Astrocyte (in vitro differentiated cells and primary cell): ENCODE results near the gene GAB2.

Source experiments
- EZH2 ChIP-seq: IDR thresholded peaks from 2 replicates; pipeline ENCODE4 v1.6.1; 2012; ENCODE audit warnings: mild to moderate bottlenecking, low read length, inconsistent platforms; ENCODE audit not compliant: insufficient read depth
- TF ChIP-seq, protein P1 (sequence below): IDR thresholded peaks from 2 replicates; pipeline ENCODE4 v1.5.1; 2011; ENCODE audit warnings: low read depth, mild to moderate bottlenecking, inconsistent platforms, low read length, moderate library complexity; ENCODE audit not compliant: insufficient read depth

DNA sequence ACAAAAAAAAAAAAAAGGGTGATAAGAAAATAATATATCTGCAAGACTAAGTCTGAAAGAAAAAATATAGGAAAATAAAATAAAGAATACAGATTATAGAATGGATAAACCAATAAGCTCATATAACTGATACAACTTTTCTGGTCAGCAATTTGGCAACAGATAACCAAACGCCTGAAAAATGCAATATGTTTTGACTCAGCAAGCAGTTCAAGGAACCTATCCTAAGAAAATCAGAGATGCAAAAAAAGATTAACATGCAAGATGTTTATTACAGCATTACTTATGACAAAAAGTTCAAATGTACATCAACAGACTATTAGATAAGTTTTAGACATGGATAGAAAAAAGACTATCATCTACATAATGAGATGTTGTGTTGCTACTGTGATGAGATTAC is 27.1 kb upstream of the GAB2 start:
- TF ChIP-seq, protein P1, sequence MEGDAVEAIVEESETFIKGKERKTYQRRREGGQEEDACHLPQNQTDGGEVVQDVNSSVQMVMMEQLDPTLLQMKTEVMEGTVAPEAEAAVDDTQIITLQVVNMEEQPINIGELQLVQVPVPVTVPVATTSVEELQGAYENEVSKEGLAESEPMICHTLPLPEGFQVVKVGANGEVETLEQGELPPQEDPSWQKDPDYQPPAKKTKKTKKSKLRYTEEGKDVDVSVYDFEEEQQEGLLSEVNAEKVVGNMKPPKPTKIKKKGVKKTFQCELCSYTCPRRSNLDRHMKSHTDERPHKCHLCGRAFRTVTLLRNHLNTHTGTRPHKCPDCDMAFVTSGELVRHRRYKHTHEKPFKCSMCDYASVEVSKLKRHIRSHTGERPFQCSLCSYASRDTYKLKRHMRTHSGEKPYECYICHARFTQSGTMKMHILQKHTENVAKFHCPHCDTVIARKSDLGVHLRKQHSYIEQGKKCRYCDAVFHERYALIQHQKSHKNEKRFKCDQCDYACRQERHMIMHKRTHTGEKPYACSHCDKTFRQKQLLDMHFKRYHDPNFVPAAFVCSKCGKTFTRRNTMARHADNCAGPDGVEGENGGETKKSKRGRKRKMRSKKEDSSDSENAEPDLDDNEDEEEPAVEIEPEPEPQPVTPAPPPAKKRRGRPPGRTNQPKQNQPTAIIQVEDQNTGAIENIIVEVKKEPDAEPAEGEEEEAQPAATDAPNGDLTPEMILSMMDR = no peak
- TF ChIP-seq EZH2 = no peak
